Liver (tissue), 9 donors: ENCODE data around the gene UBR7. TPM values are rescaled to one million over a fixed set of nuclear protein-coding genes. Genes with fewer than 3 reads are reported as not detected.

ENCODE experiments used
- DNase-seq: peaks from one replicate; pipeline ENCODE4 v3.0.0-alpha.2; 2017; ENCODE audit warnings: low spot score
- H3K27ac ChIP-seq, 2 donors: one replicate each; pipeline ENCODE4 v1.7.0; 2013; ENCODE audit warnings: inconsistent platforms in 2 of 2, low read length in 2 of 2, control low read depth in 1 of 2, low read depth in 1 of 2, mild to moderate bottlenecking in 1 of 2
- H3K27me3 ChIP-seq, 4 donors: one replicate each; pipeline versions ENCODE4 v1.6.1 to v1.7.0; 2013; ENCODE audit warnings: low read length in 3 of 4, inconsistent platforms in 1 of 4, mild to moderate bottlenecking in 1 of 4, moderate library complexity in 1 of 4; ENCODE audit not compliant: control insufficient read depth in 4 of 4, insufficient read depth in 4 of 4
- H3K36me3 ChIP-seq, 4 donors: one replicate each; pipeline versions ENCODE4 v1.6.1 to v1.7.0; 2013; ENCODE audit warnings: low read length in 3 of 4, mild to moderate bottlenecking in 3 of 4, low read depth in 1 of 4, moderate library complexity in 1 of 4; ENCODE audit not compliant: control insufficient read depth in 4 of 4, insufficient read depth in 3 of 4
- H3K4me1 ChIP-seq, 4 donors: one replicate each; pipeline versions ENCODE4 v1.6.1 to v1.7.0; 2013; ENCODE audit warnings: low read length in 3 of 4, mild to moderate bottlenecking in 3 of 4, moderate library complexity in 1 of 4; ENCODE audit not compliant: control insufficient read depth in 4 of 4, insufficient read depth in 4 of 4
- H3K4me3 ChIP-seq, 3 donors: one replicate each; pipeline versions ENCODE4 v1.6.1 to v1.7.0; 2013; ENCODE audit warnings: low read length in 3 of 3, control low read depth in 1 of 3, low read depth in 1 of 3, mild to moderate bottlenecking in 1 of 3
- H3K9ac ChIP-seq, 2 donors: one replicate each; pipeline ENCODE4 v1.7.0; 2013; ENCODE audit warnings: low read length in 2 of 2, mild to moderate bottlenecking in 2 of 2, moderate library complexity in 2 of 2, control low read depth in 1 of 2, low read depth in 1 of 2
- H3K9me3 ChIP-seq, 4 donors: one replicate each; pipeline versions ENCODE4 v1.6.1 to v1.7.0; 2013; ENCODE audit warnings: low read length in 3 of 4; ENCODE audit not compliant: control insufficient read depth in 4 of 4
- ATF3 ChIP-seq: IDR thresholded peaks from 2 replicates; pipeline ENCODE4 v1.6.1; 2016; ENCODE audit warnings: antibody characterized with exemption
- CTCF ChIP-seq: fragments of 150-350 bp; IDR thresholded peaks from 2 replicates; pipeline ENCODE4 v1.5.1; 2017; ENCODE audit warnings: improper control_type of control experiment, low read depth, low read length; ENCODE audit not compliant: missing input control
- EGR1 ChIP-seq, 2 donors: IDR thresholded peaks; 2 replicates each; pipeline ENCODE4 v1.6.1; 2016 to 2018; ENCODE audit warnings: antibody characterized with exemption in 2 of 2, low read depth in 2 of 2
- FOXA1 ChIP-seq: IDR thresholded peaks from 2 replicates; pipeline ENCODE4 v1.6.1; 2016; ENCODE audit warnings: antibody characterized with exemption
- FOXA2 ChIP-seq: IDR thresholded peaks from 2 replicates; pipeline ENCODE4 v1.6.1; 2016; ENCODE audit warnings: antibody characterized with exemption
- GABPA ChIP-seq, 2 donors: IDR thresholded peaks in 1 of 2; conservative IDR thresholded peaks in 1 of 2; 2 replicates each; pipeline ENCODE4 v1.6.1; 2016; ENCODE audit warnings: antibody characterized with exemption in 2 of 2, mild to moderate bottlenecking in 1 of 2, moderate library complexity in 1 of 2
- HNF4A ChIP-seq, 2 donors: conservative IDR thresholded peaks; 2 replicates each; pipeline ENCODE4 v1.6.1; 2016; ENCODE audit warnings: antibody characterized with exemption in 2 of 2, mild to moderate bottlenecking in 2 of 2
- HNF4G ChIP-seq: IDR thresholded peaks from 2 replicates; pipeline ENCODE4 v1.6.1; 2016; ENCODE audit warnings: antibody characterized with exemption
- JUND ChIP-seq, 2 donors: IDR thresholded peaks; 2 replicates each; pipeline ENCODE4 v1.6.1; 2016; ENCODE audit warnings: antibody characterized with exemption in 2 of 2
- MAX ChIP-seq: IDR thresholded peaks from 2 replicates; pipeline ENCODE4 v1.6.1; 2016; ENCODE audit warnings: antibody characterized with exemption
- NR2F2 ChIP-seq: IDR thresholded peaks from 2 replicates; pipeline ENCODE4 v1.6.1; 2016; ENCODE audit warnings: antibody characterized with exemption
- RAD21 ChIP-seq, 2 donors: IDR thresholded peaks; 2 replicates each; pipeline ENCODE4 v1.6.1; 2016; ENCODE audit warnings: antibody characterized with exemption in 2 of 2, mild to moderate bottlenecking in 2 of 2
- REST ChIP-seq: IDR thresholded peaks from 2 replicates; pipeline ENCODE4 v1.6.1; 2016; ENCODE audit warnings: antibody characterized with exemption, mild to moderate bottlenecking
- RXRA ChIP-seq, 2 donors: IDR thresholded peaks; 2 replicates each; pipeline ENCODE4 v1.6.1; 2017 to 2018; ENCODE audit warnings: antibody characterized with exemption in 2 of 2, mild to moderate bottlenecking in 1 of 2
- SP1 ChIP-seq: IDR thresholded peaks from 2 replicates; pipeline ENCODE4 v1.6.1; 2018; ENCODE audit warnings: antibody characterized with exemption, mild to moderate bottlenecking
- TAF1 ChIP-seq: conservative IDR thresholded peaks from 2 replicates; pipeline ENCODE4 v1.6.1; 2016; ENCODE audit warnings: antibody characterized with exemption, mild to moderate bottlenecking
- YY1 ChIP-seq: IDR thresholded peaks from 2 replicates; pipeline ENCODE4 v1.6.1; 2016; ENCODE audit warnings: antibody characterized with exemption, mild to moderate bottlenecking
- WGBS: extraction: QIAGEN DNeasy Blood & Tissue Kit; methylation state at CpG from one replicate; pipeline ENCODE4 v1.1.7; 2013; 5-methylcytosine and 5-hydroxymethylcytosine counted together
- polyA plus RNA-seq, 2 donors: library from polyadenylated mRNA; stranded (reverse) in 1 of 2; unstranded in 1 of 2; fragments of 200-250 nt in 1 of 2; fragments of >200 nt in 1 of 2; fragmentation: Nextera tagmentation in 1 of 2; extraction: Ambion mirVana in 1 of 2; gene quantifications; one replicate each; pipeline versions ENCODE4 v1.2.1 to v1.2.3, GENCODE V29; 2013 to 2015
- total RNA-seq, 2 donors: library from RNA; depleted of rRNA; stranded (reverse); fragments of >200 nt; gene quantifications; one replicate each; pipeline ENCODE4 v1.2.3, GENCODE V29; 2014
- TF ChIP-seq, protein P1 (sequence below): IDR thresholded peaks from 2 replicates; pipeline ENCODE4 v1.6.1; 2016; ENCODE audit warnings: antibody characterized with exemption
- donor health status: healthy.
- donor health status: healthy.
- donor health status: healthy.
- donor health status: healthy.
- donor health status: healthy.

The UBR7 gene
- total and polyA plus RNA-seq, 4 donors: 7.0 to 44.5 (median 10.3) TPM

GRCh38 chr14:93183596-93184317, 23.3 kb upstream of the UBR7 start (continued):
- TF ChIP-seq ATF3 (no peak), MAX (no peak)

DNA sequence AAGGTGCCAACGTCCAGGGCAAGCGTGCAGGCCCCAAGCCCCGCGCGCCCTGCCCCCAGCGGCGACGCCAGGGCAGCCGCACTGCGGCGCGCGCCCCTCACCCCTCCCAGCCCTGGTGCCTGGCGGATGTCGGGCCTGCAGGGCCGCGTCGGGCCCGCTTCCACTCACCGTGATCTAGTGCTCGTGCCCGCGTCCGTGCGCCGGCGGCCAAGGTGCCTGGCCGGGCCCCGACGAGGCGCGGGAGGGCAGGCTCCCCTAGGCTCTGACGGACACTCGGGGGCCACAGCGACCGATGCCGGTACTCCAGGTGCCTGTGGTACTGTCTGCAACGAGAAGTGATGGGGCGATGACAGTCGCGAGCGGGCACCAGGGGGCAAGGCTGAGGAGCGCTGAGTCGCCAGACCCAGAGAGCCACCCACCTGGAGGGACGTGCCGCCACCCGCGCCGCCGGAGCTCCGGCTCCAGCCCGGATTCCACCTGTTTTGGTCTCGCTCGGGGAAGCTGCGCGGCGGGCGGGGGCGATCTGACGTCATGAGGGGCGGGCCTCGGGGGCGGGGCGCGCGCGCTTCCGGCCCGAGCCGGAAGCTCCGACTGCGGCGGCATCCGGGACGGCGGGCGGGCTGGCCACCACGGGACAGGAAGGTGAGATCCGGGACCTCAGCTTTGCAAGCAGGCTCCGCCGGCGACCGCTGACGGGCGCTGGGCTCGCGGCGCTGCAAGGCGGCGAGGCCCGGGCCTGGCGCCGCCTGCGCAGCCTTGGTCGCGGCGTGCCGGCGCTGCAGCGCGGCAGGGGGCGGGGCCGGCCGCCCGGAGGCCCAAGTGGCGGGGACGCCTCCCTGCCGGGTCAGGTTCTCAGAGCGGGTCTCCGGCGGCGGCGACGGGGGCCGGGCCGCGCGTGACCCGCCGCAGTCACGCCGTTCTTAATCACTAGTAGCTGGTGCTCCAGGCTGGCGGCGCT, 22.4 kb upstream of the UBR7 start, which contains the start of the genes LYSET and MOAP1:
LYSET (plus strand) TSS at position 927 of the 958 bp plus-strand sequence. CDS start 89 bp downstream, outside the sequence.
MOAP1 (minus strand) TSS at position 507 of the 958 bp plus-strand sequence. CDS start 655 bp downstream, outside the sequence.
- Histone ChIP-seq H3K4me3 (peak within 1 kb of the TSS; percentile 84 to 99 (median 86)), H3K27me3 (no peaks in the 10 kb centered on the region), H3K4me1 (peaks cover 5 to 20% (median 14%) of the 10 kb centered on the region in 4 donors), H3K9me3 (no peaks in the 10 kb centered on the region), H3K27ac (peak within 1 kb of the TSS; percentile 92 to 98), H3K36me3 (peaks cover 0 to 5% (median 2%) of the 10 kb centered on the region in 4 donors), H3K9ac (peak within 1 kb of the TSS; percentile 97 to 98)
- TF ChIP-seq, protein P1, sequence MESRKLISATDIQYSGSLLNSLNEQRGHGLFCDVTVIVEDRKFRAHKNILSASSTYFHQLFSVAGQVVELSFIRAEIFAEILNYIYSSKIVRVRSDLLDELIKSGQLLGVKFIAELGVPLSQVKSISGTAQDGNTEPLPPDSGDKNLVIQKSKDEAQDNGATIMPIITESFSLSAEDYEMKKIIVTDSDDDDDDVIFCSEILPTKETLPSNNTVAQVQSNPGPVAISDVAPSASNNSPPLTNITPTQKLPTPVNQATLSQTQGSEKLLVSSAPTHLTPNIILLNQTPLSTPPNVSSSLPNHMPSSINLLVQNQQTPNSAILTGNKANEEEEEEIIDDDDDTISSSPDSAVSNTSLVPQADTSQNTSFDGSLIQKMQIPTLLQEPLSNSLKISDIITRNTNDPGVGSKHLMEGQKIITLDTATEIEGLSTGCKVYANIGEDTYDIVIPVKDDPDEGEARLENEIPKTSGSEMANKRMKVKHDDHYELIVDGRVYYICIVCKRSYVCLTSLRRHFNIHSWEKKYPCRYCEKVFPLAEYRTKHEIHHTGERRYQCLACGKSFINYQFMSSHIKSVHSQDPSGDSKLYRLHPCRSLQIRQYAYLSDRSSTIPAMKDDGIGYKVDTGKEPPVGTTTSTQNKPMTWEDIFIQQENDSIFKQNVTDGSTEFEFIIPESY: no peak
- no peak for TF ChIP-seq MAX
- TF ChIP-seq FOXA1: no peak
- no peak for TF ChIP-seq JUND (IDR thresholded peaks at IDR 0.05)
- no peak for TF ChIP-seq TAF1
- no peak for TF ChIP-seq RXRA (IDR thresholded peaks at IDR 0.05)
- no peak for TF ChIP-seq RAD21 (IDR thresholded peaks at IDR 0.05)
- no peak for TF ChIP-seq ATF3
- no peak for TF ChIP-seq HNF4A (conservative IDR thresholded peaks at IDR 0.05)
- peak; percentile 43 to 70 for TF ChIP-seq EGR1 (IDR thresholded peaks at IDR 0.05; ENCODE audit: low read depth in 2 of 2)
- TF ChIP-seq YY1: peak; percentile 2
- no peak for TF ChIP-seq HNF4G
- no peak for TF ChIP-seq FOXA2
- peak; percentile 47 to 84 for TF ChIP-seq GABPA (IDR thresholded peaks at IDR 0.05 in 1 of 2, conservative IDR thresholded peaks at IDR 0.05 in 1 of 2)
- no peak for TF ChIP-seq REST
- TF ChIP-seq CTCF: no peak
- TF ChIP-seq SP1: no peak
- TF ChIP-seq NR2F2: no peak
- peak; percentile 92 for DNase-seq
- WGBS: under 1% methylated on average over 124 of the region's 124 CpGs
